Endodermal cell (in vitro differentiated cells): ENCODE data around the gene ARCN1. TPM values are rescaled to one million over a fixed set of nuclear protein-coding genes. Genes with fewer than 3 reads are reported as not detected.

Experiments
- DNase-seq: peaks from one replicate; pipeline ENCODE4 v3.0.0-alpha.2; 2017
- H3K27ac ChIP-seq: 2 replicates; pipeline ENCODE4 v1.5.1; 2013; ENCODE audit warnings: mild to moderate bottlenecking, low read depth, low read length, moderate library complexity
- H3K27me3 ChIP-seq: 2 replicates; pipeline ENCODE4 v1.6.1; 2013; ENCODE audit warnings: mild to moderate bottlenecking, low read length, moderate library complexity; ENCODE audit not compliant: insufficient read depth, control insufficient read depth, poor library complexity, severe bottlenecking
- H3K36me3 ChIP-seq: 2 replicates; pipeline ENCODE4 v1.7.0; 2013; ENCODE audit warnings: mild to moderate bottlenecking, low read length, moderate library complexity; ENCODE audit not compliant: control insufficient read depth, insufficient read depth
- H3K4me1 ChIP-seq: one replicate; pipeline ENCODE4 v1.7.0; 2013; ENCODE audit warnings: low read length; ENCODE audit not compliant: control insufficient read depth, insufficient read depth
- H3K4me3 ChIP-seq: 2 replicates; pipeline ENCODE4 v1.5.1; 2013; ENCODE audit warnings: mild to moderate bottlenecking, low read length, moderate library complexity
- H3K9ac ChIP-seq: 2 replicates; pipeline ENCODE4 v1.6.1; 2013; ENCODE audit warnings: mild to moderate bottlenecking, low read length, moderate library complexity; ENCODE audit not compliant: poor library complexity, severe bottlenecking; ENCODE audit errors: extremely low read depth
- H3K9me3 ChIP-seq: 2 replicates; pipeline ENCODE4 v1.6.1; 2013; ENCODE audit warnings: mild to moderate bottlenecking, low read length, moderate library complexity; ENCODE audit not compliant: control insufficient read depth
- H3K27ac Mint-ChIP-seq: 2 replicates; pipeline ENCODE4 v1.8.0; 2020; ENCODE audit warnings: mixed read lengths
- H3K27me3 Mint-ChIP-seq: 2 replicates; pipeline ENCODE4 v1.8.0; 2021; ENCODE audit warnings: mild to moderate bottlenecking, mixed read lengths; ENCODE audit not compliant: insufficient read depth
- H3K36me3 Mint-ChIP-seq: 2 replicates; pipeline ENCODE4 v1.8.0; 2020; ENCODE audit warnings: low read depth, mixed read lengths
- H3K4me1 Mint-ChIP-seq: 2 replicates; pipeline ENCODE4 v1.8.0; 2020; ENCODE audit warnings: mixed read lengths
- H3K4me3 Mint-ChIP-seq: 2 replicates; pipeline ENCODE4 v1.8.0; 2020; ENCODE audit warnings: mild to moderate bottlenecking, moderate library complexity, mixed read lengths
- H3K9me3 Mint-ChIP-seq: 2 replicates; pipeline ENCODE4 v1.8.0; 2020; ENCODE audit warnings: mild to moderate bottlenecking, mixed read lengths
- CTCF ChIP-seq: fragments of 200-600 bp; sonication (generic); conservative IDR thresholded peaks from 2 replicates; pipeline ENCODE4 v1.5.0; 2021; ENCODE audit warnings: antibody characterized with exemption, mild to moderate bottlenecking
- WGBS, 2 experiments: methylation state at CpG; one replicate each; pipeline versions ENCODE4 v1.1.5 to v1.1.7; 2013; ENCODE audit warnings: missing lambda C conversion rate in 2 of 2, mixed read lengths in 1 of 2; ENCODE audit not compliant: insufficient coverage in 1 of 2, insufficient read length in 1 of 2; 5-methylcytosine and 5-hydroxymethylcytosine counted together
- total RNA-seq, 2 donors: library from RNA; stranded (reverse); fragmentation: NEBNext Ultra II Directional in 1 of 2; extraction: Animal tissue kit (Norgen Biotek cat#: 25700) in 1 of 2; gene quantifications; 2 replicates in 1 of 2; 3 replicates in 1 of 2; pipeline ENCODE4 v1.2.1, GENCODE V29; 2021

The ARCN1 gene
- total RNA-seq, 2 donors from 2014 or later, result 130 to 161 TPM

GRCh38 chr11:118633319-118633690 is 61.1 kb downstream of the ARCN1 start:
- H3K4me3 ChIP-seq, result no peak overlapping the region
- no peak for TF ChIP-seq CTCF
- peaks cover 25% of the 10 kb centered on the region for H3K36me3 ChIP-seq
- whole genome bisulfite sequencing, 2 experiments, result 67 to 93% methylated on average over 1 of the region's 1 CpG
- Mint-ChIP-seq H3K9me3 (no peaks in the 10 kb centered on the region), H3K27me3 (peaks cover 2% of the 10 kb centered on the region), H3K4me1 (peaks cover 16% of the 10 kb centered on the region), H3K36me3 (peaks cover 29% of the 10 kb centered on the region), H3K4me3 (no peak overlapping the region), H3K27ac (no peak overlapping the region)
- peaks cover 7% of the 10 kb centered on the region for H3K4me1 ChIP-seq
- H3K27ac ChIP-seq, result no peak overlapping the region
- H3K9ac ChIP-seq, result no peak overlapping the region
- no peak for DNase-seq
- H3K27me3 ChIP-seq, result peaks cover 10% of the 10 kb centered on the region
- no peaks in the 10 kb centered on the region for H3K9me3 ChIP-seq

- no peak overlapping the region for H3K27ac ChIP-seq
- Mint-ChIP-seq H3K4me3 (peak overlapping the region; percentile 55), H3K4me1 (peaks cover 16% of the 10 kb centered on the region), H3K27ac (no peak overlapping the region), H3K27me3 (peaks cover 2% of the 10 kb centered on the region), H3K9me3 (no peaks in the 10 kb centered on the region), H3K36me3 (peaks cover 27% of the 10 kb centered on the region)
- H3K9me3 ChIP-seq, result no peaks in the 10 kb centered on the region
- 64% methylated on average over 4 of the region's 4 CpGs; no CpG with 5 or more reads in 1 of the 2 experiments for WGBS, 2 experiments
- H3K4me1 ChIP-seq, result peaks cover 7% of the 10 kb centered on the region
- no peak for DNase-seq
- no peak overlapping the region for H3K9ac ChIP-seq
- peaks cover 19% of the 10 kb centered on the region for H3K36me3 ChIP-seq
- H3K27me3 ChIP-seq, result peaks cover 10% of the 10 kb centered on the region
- no peak for TF ChIP-seq CTCF
- no peak overlapping the region for H3K4me3 ChIP-seq
Observed at GRCh38 chr11:118633979-118634378, 61.8 kb downstream of the ARCN1 start.

DNA sequence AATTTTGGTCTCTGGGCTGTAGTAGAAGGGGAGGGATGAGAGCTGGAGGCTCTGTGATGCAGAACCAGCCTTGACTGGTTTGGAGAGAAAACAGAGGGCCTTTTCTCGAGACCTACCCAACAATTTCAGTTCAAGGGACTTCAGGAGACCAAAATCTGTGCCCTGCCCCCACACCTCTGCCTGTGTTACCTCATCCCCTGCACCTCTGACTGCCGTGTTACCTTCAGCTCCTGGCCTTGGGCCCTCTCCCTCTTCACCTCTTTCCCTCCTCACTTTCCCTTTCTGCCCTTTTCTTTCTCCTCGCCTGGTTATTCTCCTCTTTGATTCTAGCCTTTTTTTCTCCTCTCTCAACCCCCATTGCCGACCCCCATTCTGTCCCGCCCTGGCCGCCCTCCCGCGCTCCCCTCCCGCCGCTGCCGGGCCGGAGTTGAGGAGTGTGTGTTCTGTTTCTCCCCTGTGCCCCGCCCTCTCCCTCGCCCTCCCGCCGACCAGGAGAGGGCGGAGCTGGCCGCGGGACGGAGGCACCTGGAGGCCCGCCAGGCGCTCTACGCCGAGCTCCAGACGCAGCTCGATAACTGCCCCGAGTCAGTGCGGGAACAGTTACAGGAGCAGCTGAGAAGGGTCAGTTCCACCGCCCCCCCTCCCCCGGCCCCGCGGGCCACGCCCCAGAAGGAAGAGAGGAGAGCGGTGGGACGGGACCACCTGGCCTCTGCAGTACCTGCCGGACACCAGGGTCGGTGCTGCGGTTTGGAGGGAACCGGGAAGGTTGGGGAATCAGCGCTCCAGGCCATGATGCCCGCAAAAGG is 62.4 kb downstream of the ARCN1 start:
- Mint-ChIP-seq H3K36me3 (peaks cover 24% of the 10 kb centered on the region), H3K9me3 (no peaks in the 10 kb centered on the region), H3K27me3 (peaks cover 2% of the 10 kb centered on the region), H3K4me3 (peak overlapping the region; percentile 55), H3K4me1 (peaks cover 16% of the 10 kb centered on the region), H3K27ac (peak overlapping the region; percentile 87)
- TF ChIP-seq CTCF, result peak; percentile 64
- Histone ChIP-seq H3K9ac (peak overlapping the region; percentile 44), H3K27ac (peak overlapping the region; percentile 29), H3K27me3 (peaks cover 10% of the 10 kb centered on the region), H3K36me3 (peaks cover 14% of the 10 kb centered on the region), H3K4me1 (peaks cover 7% of the 10 kb centered on the region), H3K4me3 (peak overlapping the region; percentile 76), H3K9me3 (no peaks in the 10 kb centered on the region)
- peak; percentile 96 for DNase-seq
- 6 to 18% methylated on average over 8 to 40 of the region's 41 CpGs for WGBS, 2 experiments
